HCT116 (cell line): Measurements from ENCODE around the gene TTC39C. TPM values are rescaled to one million over a fixed set of nuclear protein-coding genes. Genes with fewer than 3 reads are reported as not detected.

Experiments
- ATAC-seq: fragments of 200-7000 bp; cut with Tn5 transposase; 2 replicates; pipeline ENCODE4 v1.9.1; 2020; ENCODE audit warnings: mild to moderate bottlenecking, moderate library complexity
- BruUV-seq: library from RNA; stranded (reverse); fragments of 400-500 nt; replicated peaks from 2 replicates; lab custom pipeline; 2021; lab: Mats Ljungman, UMichigan
- CTCF ChIA-PET: fragments of 300-600 bp; sonication (Branson Sonifier 250); formaldehyde crosslinking; loops from one replicate; lab custom pipeline; 2021; ENCODE audit warnings: antibody characterized with exemption; lab: Charles Lee
- POLR2A ChIA-PET: fragments of 300-600, 350-600 bp; sonication (Branson Sonifier 250); formaldehyde crosslinking; loops from one replicate; lab custom pipeline; 2021; ENCODE audit warnings: antibody characterized with exemption; lab: Charles Lee
- RAD21 ChIA-PET, 2 experiments: fragments of 300-600 bp; sonication (Branson Sonifier 250); formaldehyde crosslinking; loops; one replicate each; lab custom pipeline; 2023; ENCODE audit warnings: low total read pairs in 2 of 2; ENCODE audit not compliant: uncharacterized antibody in 2 of 2, unreplicated experiment in 2 of 2, low non-redundant PET in 1 of 2; lab: Charles Lee
- DNase-seq: peaks from one replicate; pipeline ENCODE4 v3.0.0-alpha.2; 2010; ENCODE audit warnings: low read depth, low spot score
- H2AFZ ChIP-seq: fragments of 200-600 bp; shearing (Covaris generic), sonication (generic); 2 replicates; pipeline ENCODE4 v1.6.1; 2017; ENCODE audit warnings: low read depth, mixed run types, mixed read lengths, antibody characterized with exemption, low read length; ENCODE audit not compliant: poor library complexity, severe bottlenecking
- H3K27ac ChIP-seq: 2 replicates; pipeline ENCODE4 v1.5.1; 2012; ENCODE audit warnings: low read depth, low read length
- H3K27me3 ChIP-seq: fragments of 200-600 bp; sonication (generic); 2 replicates; pipeline ENCODE4 v1.6.1; 2016; ENCODE audit warnings: mixed run types, low read length, mixed read lengths; ENCODE audit not compliant: insufficient read depth
- H3K36me3 ChIP-seq, 2 experiments: fragments of 200-500 bp in 1 of 2; fragments of 200-600 bp in 1 of 2; sonication (Bioruptor generic) in 1 of 2; sonication (generic) in 1 of 2; 2 replicates each; pipeline versions ENCODE4 v1.5.1 to v1.6.1; 2014 to 2016; ENCODE audit warnings: low read length in 2 of 2, inconsistent platforms in 1 of 2, mixed read lengths in 1 of 2, mixed run types in 1 of 2; ENCODE audit not compliant: insufficient read depth in 2 of 2, control insufficient read depth in 1 of 2
- H3K4me1 ChIP-seq, 2 experiments: fragments of 200-600 bp in 1 of 2; sonication (generic) in 1 of 2; 2 replicates each; pipeline versions ENCODE4 v1.5.1 to v1.6.1; 2012 to 2017; ENCODE audit warnings: low read length in 2 of 2, inconsistent platforms in 1 of 2, mild to moderate bottlenecking in 1 of 2, mixed read lengths in 1 of 2, mixed run types in 1 of 2, moderate library complexity in 1 of 2; ENCODE audit not compliant: insufficient read depth in 2 of 2, control insufficient read depth in 1 of 2
- H3K4me2 ChIP-seq: fragments of 200-600 bp; sonication (generic); 2 replicates; pipeline ENCODE4 v1.6.1; 2017; ENCODE audit warnings: mixed run types, low read length, mixed read lengths
- H3K4me3 ChIP-seq, 2 experiments: fragments of 200-600 bp in 1 of 2; sonication (generic) in 1 of 2; replicated peaks in 1 of 2; 2 replicates each; pipeline ENCODE4 v1.5.1; 2011 to 2016; ENCODE audit warnings: low read length in 2 of 2, control low read depth in 1 of 2, low read depth in 1 of 2, mild to moderate bottlenecking in 1 of 2, mixed read lengths in 1 of 2, mixed run types in 1 of 2
- H3K79me2 ChIP-seq: fragments of 200-600 bp; sonication (generic); 2 replicates; pipeline ENCODE4 v1.6.1; 2017; ENCODE audit warnings: mild to moderate bottlenecking, mixed run types, low read length, moderate library complexity, mixed read lengths; ENCODE audit not compliant: insufficient read depth
- H3K9ac ChIP-seq: fragments of 200-600 bp; sonication (generic); 2 replicates; pipeline ENCODE4 v1.6.1; 2016; ENCODE audit warnings: low read length, mixed read lengths
- H3K9me2 ChIP-seq: fragments of 200-600 bp; sonication (generic), shearing (Covaris generic); 2 replicates; pipeline ENCODE4 v1.6.1; 2017; ENCODE audit warnings: mixed run types, mild to moderate bottlenecking, moderate library complexity; ENCODE audit not compliant: insufficient read depth
- H3K9me3 ChIP-seq, 2 experiments: fragments of 200-500 bp in 1 of 2; fragments of 200-600 bp in 1 of 2; sonication (Bioruptor generic) in 1 of 2; sonication (generic) in 1 of 2; 2 replicates each; pipeline ENCODE4 v1.6.1; 2014 to 2017; ENCODE audit warnings: low read length in 2 of 2, mixed read lengths in 2 of 2, inconsistent platforms in 1 of 2, low read depth in 1 of 2, mild to moderate bottlenecking in 1 of 2, mixed run types in 1 of 2, moderate library complexity in 1 of 2; ENCODE audit not compliant: control insufficient read depth in 1 of 2, insufficient read depth in 1 of 2
- H4K20me1 ChIP-seq: fragments of 200-600 bp; sonication (generic), shearing (Covaris generic); 2 replicates; pipeline ENCODE4 v1.6.1; 2017; ENCODE audit warnings: mixed run types, mild to moderate bottlenecking, moderate library complexity; ENCODE audit not compliant: insufficient read depth
- CBX3 ChIP-seq: IDR thresholded peaks from 2 replicates; pipeline ENCODE4 v1.6.1; 2012; ENCODE audit warnings: low read depth
- CTCF ChIP-seq, 3 experiments: fragments of 200-600 bp in 1 of 3; sonication (generic) in 1 of 3; IDR thresholded peaks in 2 of 3; conservative IDR thresholded peaks in 1 of 3; 2 replicates each; pipeline ENCODE4 v1.5.1; 2012 to 2017; ENCODE audit warnings: low read depth in 2 of 3, low read length in 2 of 3, antibody characterized with exemption in 1 of 3, borderline replicate concordance in 1 of 3, control low read depth in 1 of 3, mild to moderate bottlenecking in 1 of 3, mixed read lengths in 1 of 3, mixed run types in 1 of 3, moderate library complexity in 1 of 3; ENCODE audit not compliant: insufficient read depth in 1 of 3
- EGR1 ChIP-seq: IDR thresholded peaks from 2 replicates; pipeline ENCODE4 v1.6.1; 2012; ENCODE audit warnings: low read depth
- ELF1 ChIP-seq: IDR thresholded peaks from 2 replicates; pipeline ENCODE4 v1.6.1; 2012; ENCODE audit warnings: low read depth, borderline replicate concordance
- EZH2 ChIP-seq: fragments of 200-600 bp; sonication (generic); IDR thresholded peaks from 2 replicates; pipeline ENCODE4 v1.6.1; 2017; ENCODE audit warnings: antibody characterized with exemption, mixed run types
- EZH2phosphoT487 ChIP-seq: fragments of 200-600 bp; IDR thresholded peaks from 2 replicates; pipeline ENCODE4 v1.6.1; 2018; ENCODE audit warnings: antibody characterized with exemption, borderline replicate concordance
- JUND ChIP-seq: IDR thresholded peaks from 2 replicates; pipeline ENCODE4 v1.6.1; 2012
- MAX ChIP-seq: IDR thresholded peaks from 2 replicates; pipeline ENCODE4 v1.6.1; 2012
- POLR2A ChIP-seq: IDR thresholded peaks from 2 replicates; pipeline ENCODE4 v1.7.0; 2011; ENCODE audit warnings: borderline replicate concordance; ENCODE audit not compliant: insufficient read depth, insufficient read length; ENCODE audit errors: extremely low read depth
- POLR2AphosphoS5 ChIP-seq: IDR thresholded peaks from 2 replicates; pipeline ENCODE4 v1.6.1; 2011; ENCODE audit warnings: mild to moderate bottlenecking, low read depth, low read length, moderate library complexity
- REST ChIP-seq: IDR thresholded peaks from 2 replicates; pipeline ENCODE4 v1.6.1; 2012; ENCODE audit warnings: low read depth
- SIN3A ChIP-seq: IDR thresholded peaks from 2 replicates; pipeline ENCODE4 v1.6.1; 2012; ENCODE audit warnings: low read depth
- SRF ChIP-seq: IDR thresholded peaks from 2 replicates; pipeline ENCODE4 v1.6.1; 2012; ENCODE audit warnings: low read depth
- YY1 ChIP-seq: IDR thresholded peaks from 2 replicates; pipeline ENCODE4 v1.6.1; 2011; ENCODE audit warnings: low read length, low read depth, moderate library complexity, mild to moderate bottlenecking; ENCODE audit not compliant: insufficient replicate concordance; ENCODE audit errors: extremely low read depth
- intact Hi-C: fragments of 100-400 bp; cut with micrococcal nuclease; formaldehyde crosslinking; loops from 2 replicates; pipeline ENCODE4 v1.10.0; 2022
- total RNA-seq: library from RNA; stranded (reverse); gene quantifications from one replicate; pipeline ENCODE4 v1.2.1, GENCODE V29; 2021; ENCODE audit not compliant: unreplicated experiment

Gene TTC39C
- total RNA-seq, 1 experiment from 2014 or later, result 24.8 TPM

GRCh38 chr18:24180048-24180447 lies 165.5 kb downstream of the TTC39C start:
- Histone ChIP-seq H3K79me2 (no peaks in the 10 kb centered on the region), H2AFZ (no peak overlapping the region), H3K36me3 (no peaks in the 10 kb centered on the region), H3K4me1 (peaks cover 0 to 10% of the 10 kb centered on the region in 2 experiments; a peak in 2 of 4 replicates), H3K27me3 (no peaks in the 10 kb centered on the region), H3K9ac (no peak overlapping the region), H3K9me3 (no peaks in the 10 kb centered on the region), H3K9me2 (no peaks in the 10 kb centered on the region), H3K4me3 (no peak overlapping the region), H3K27ac (no peak overlapping the region), H3K4me2 (no peak overlapping the region), H4K20me1 (no peaks in the 10 kb centered on the region; the same call in 1 of the 2 replicates)
- intact Hi-C loops, result no loop called here
- ChIA-PET CTCF (interaction anchor here (4.0 kb wide), 1 partner anchor 8 kb away, joined by 53 read pairs; no protein-coding TSS in a partner anchor), POLR2A (no interaction called here), RAD21 (no interaction called here)
- no peak for DNase-seq
- no peak for ATAC-seq
- BruUV-seq, result no TSS peak
- TF ChIP-seq POLR2A, result no peak
- no peak for TF ChIP-seq CBX3
- TF ChIP-seq EZH2phosphoT487, result no peak
- no peak for TF ChIP-seq EZH2
- TF ChIP-seq YY1, result no peak
- no peak for TF ChIP-seq MAX
- TF ChIP-seq POLR2AphosphoS5, result no peak
- no peak for TF ChIP-seq SIN3A
- no peak for TF ChIP-seq REST
- TF ChIP-seq CTCF (IDR thresholded peaks at IDR 0.05 in 2 of 3, conservative IDR thresholded peaks at IDR 0.05 in 1 of 3; ENCODE audit: borderline replicate concordance in 1 of 3, insufficient read depth in 1 of 3, low read depth in 2 of 3, low read length in 2 of 3), result no peak
- TF ChIP-seq JUND, result no peak
- no peak for TF ChIP-seq SRF
- TF ChIP-seq ELF1, result no peak
- no peak for TF ChIP-seq EGR1
